HG02970 (cell line): ENCODE data around the gene C1QTNF1.

Experiments used
- ATAC-seq: cut with Tn5 transposase; IDR thresholded peaks from one replicate; pipeline ENCODE4 v1.9.1; 2021; ENCODE audit warnings: mild to moderate bottlenecking, moderate library complexity, moderate number of reproducible peaks; ENCODE audit not compliant: unreplicated experiment, low FRiP score

C1QTNF1 gene

DNA sequence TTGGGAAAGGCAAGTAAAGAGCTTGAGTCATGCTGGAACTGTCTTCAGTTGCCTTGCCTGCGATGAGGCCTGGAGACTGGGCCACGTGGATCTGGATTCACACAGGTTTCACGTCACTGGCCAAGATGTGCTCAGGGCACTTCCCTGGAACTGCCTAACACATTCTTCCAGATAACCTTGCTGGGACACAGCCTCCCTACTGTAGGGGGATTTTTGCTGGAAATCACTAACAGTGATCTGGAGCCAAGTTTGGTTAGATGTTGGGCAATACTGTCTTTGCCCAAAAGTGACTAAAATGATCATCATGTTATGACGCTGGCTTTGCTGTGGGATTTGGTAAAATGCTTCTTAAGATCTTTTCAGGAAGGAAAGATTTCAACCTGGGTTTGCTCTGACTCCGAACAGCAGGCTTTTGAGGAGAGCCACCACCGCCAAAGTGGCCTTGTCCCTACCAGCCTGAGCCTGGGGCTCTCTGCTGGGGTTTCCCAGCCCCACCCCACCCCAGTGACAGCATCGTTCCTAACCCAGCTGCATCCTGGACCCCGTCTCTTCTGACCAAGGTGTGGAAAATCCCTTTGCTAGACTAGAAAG is 14.7 kb downstream of the C1QTNF1 start:
- ATAC-seq: no peak

DNA sequence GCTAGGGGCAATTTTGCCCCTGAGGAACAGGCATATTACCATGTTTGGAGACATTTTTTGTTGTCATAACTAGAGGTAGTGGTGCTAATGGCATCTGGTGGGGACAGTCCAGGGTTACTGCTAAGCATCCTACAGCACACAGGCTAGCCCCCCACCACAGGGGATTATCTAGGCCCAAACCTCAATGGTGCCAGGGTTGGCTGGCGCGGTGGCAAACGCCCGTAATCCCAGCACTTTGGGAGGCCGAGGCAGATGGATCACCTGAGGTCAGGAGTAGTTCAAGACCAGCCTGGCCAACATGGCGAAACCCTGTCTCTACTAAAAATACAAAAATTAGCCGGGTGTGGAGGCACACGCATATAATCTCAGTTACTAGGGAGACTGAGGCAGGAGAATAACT is 15.2 kb downstream of the C1QTNF1 start:
- no peak for ATAC-seq

DNA sequence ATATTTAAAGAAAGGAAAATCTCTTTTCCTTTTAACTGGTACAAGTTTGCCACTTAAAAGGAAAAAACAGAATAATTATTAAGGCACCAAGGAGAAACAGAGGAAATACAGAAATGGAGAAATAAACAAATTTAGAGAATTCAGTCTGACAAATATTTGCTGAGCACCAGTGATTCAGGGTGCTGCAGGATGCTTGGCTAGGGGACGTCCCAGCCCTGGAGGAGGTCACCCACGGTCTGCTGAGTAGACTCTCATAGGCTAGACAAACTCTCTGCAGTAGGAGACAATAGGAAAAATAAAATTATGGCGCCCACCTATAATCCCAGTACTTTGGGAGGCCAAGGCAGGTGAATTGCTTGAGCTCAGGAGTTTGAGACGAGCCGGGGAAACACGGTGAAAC is 15.9 kb downstream of the C1QTNF1 start:
- no peak for ATAC-seq

DNA sequence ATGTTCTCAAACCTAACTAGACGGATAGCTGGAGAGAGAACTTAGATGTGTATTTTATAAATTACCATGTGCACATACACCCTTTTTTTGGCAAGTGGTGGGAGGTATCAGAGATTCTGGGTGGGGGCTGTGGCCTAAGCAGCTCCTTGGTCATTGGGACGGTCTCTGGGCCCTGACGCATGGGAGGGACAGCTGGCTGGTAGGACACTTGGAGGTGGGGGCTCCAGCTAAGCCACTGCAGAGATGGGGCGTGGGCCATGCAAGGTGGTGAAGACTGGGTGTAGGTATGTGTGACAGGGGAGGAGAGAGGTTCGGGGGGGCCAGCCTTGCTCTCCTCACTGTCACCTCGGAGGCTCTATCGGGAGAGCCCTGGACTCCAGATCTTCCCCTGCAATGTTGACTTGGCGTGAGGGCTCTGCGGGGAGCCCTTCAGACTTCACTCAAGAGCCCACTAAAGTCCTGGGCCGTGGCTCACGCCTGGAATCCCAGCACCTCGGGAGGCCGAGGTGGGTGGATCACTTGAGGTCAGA is 17.1 kb downstream of the C1QTNF1 start:
- ATAC-seq: no peak

DNA sequence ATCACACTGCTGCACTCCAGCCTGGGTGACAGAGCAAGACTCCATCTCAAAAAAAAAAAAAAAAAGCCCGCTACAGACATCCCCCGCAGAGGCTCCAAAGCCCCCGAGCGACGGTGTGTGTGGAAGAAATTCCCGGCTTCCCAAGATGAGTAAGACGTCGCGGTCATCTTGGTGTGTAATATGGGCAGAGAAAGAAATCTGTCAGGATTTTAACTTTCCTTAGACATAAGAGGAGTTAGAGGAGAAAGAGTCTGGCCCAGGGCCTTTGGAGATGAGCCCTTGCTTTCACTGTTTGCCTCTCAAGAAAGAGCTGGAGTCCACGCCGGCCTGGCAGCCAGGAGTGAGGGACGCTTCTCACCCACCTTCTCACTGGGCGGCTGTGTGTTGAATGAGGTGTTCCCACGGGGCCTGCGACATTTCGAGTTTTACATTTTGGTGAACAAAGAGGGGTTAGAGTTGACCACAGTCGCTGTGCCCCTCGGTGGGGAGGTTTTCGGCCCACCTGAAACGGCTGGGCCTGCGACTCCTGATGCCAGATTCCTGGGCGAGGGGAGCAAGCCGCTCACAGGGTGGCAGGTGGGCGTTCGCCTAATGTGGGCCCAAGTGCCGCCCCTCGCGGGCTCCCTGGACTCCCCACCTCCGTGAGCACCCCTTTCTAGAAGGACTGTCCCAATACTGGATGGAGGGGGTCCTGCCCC is 17.9 kb downstream of the C1QTNF1 start:
- no peak for ATAC-seq

DNA sequence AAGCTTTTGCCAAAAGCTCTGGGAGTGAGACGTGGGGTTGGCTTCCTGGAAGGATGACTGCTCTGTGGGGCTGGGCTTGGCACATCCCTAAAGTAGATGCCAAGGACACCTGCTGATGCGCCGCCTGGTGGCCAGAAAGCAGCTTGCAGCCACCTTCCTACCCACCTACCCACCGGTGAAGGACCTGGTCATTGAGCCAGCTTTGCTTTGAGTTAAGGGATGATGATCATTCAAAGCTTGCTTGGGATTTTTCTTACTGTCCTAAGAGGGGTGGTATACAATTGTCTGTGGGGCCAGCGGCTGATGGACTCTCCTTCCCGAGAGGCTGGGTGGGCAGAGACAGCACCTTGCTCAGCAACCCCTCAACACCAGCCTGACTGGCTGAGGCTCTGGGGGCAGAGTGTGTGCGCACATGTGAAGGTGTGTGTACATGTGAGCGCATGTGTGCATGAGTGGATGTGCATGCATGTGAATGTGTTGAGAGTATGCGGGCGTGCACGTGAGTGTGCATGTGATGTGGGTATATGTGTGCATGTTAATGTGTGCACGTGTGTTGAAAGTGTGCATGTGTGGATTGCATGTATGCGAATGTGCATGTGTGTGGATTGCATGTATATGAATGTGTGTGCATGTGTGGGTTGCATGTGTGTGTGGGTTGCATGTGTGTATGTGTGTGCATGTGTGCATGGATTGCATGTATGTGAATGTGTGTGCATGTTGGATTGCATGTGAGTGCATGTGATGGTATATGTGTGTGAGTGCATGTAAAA is 18.6 kb downstream of the C1QTNF1 start:
- ATAC-seq: no peak

DNA sequence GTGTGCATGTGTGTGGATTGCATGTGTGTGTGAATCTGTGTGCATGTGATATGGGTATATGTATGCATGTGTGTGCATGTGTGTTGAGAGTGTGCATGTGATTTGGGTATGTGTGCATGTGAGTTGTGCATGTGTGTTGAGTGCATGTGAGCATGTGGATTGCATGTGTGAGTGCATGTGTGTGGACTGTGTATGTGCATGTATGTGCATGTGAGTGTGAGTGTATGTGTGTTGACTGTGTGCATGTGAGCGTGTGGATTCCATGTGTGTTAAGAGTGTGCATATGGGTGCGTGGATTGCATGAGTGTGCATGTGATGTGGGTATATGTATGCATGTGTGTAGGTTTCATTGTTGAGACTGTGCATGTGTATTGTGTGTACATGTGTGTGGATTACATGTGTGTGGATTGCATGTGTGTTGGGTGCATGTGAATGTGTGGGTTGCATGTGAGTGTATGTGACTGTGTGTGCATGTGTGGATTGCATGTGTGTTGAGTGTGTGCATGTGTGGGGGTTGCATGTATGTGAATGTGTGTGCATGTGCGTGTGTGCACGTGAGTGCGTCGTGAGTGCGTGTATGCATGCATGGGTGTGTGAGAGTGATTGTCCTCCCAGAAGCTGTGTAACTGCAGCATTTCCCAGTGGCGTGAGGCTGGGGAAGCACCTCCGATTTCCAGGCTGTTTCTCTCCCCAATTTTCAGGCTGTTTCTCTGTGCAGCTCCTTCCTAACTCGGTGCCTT is 19.4 kb downstream of the C1QTNF1 start:
- no peak for ATAC-seq

DNA sequence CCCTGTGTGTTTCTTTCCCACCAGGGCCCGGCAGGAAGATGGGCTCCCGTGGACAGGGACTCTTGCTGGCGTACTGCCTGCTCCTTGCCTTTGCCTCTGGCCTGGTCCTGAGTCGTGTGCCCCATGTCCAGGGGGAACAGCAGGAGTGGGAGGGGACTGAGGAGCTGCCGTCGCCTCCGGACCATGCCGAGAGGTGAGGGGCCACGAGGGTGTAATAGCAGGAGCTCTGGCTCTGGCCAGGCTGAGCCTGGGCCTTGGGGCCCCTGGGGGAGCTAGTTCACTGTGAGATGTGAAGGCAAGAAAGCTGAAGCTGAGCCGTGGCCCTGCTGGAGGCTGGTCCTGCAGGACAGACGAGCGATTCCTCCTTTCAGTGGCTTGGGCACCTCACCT is 20.0 kb downstream of the C1QTNF1 start:
- ATAC-seq: no peak

DNA sequence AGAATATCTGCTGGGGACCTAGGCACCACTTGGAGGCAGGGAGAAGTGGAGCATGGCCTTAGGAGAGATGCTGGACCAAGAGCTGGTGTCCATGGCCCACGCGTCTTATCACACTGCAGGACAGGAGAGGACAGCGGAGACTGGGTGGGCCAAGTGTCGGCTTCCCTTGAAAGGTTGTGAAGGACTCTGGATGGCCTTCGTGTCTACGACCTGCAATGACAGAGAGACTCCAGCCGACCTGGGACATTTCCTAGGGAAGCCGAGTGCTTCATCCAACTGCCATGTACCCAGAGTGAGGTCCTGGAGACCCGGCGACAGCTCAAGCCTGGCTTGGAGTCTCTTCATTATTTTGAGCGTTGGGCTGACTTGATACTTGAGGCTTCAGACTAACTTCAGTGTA is 20.5 kb downstream of the C1QTNF1 start:
- ATAC-seq: no peak

DNA sequence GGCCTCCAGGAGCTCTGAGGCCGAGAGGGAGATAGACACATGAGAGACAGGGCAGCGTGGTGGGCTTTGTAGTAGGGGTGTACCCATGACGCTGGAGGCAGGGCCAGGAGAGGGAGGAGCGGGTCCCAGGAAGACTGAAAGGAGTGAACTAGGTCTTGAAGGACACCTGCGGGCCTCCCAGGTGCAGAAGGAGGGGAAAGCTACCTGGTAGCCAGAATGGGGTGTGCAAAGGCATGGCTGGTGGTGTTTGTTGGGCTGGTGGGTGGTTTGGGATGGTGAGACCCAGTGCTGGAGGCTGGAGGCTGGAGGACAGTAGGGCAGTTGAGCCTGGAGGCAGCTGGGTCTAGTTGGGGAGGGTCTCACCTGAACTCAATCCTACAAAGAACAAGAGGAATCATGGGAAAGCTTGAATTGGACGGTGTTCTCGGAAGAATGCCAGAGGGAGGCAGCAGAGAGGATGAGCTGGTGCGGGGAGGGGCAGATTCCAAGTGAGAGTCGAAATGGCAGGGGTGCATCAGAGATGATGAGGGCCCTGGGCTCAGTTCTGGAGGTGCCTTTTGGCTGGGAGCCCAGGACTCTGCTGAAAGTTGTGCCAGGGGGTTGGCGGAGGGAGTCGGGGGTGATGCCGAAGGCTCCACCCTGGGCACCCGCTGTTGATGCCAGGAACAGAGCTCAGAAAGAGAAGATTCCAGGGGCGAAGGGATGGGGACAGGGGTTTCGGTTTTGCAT is 21.2 kb downstream of the C1QTNF1 start:
- ATAC-seq: no peak

DNA sequence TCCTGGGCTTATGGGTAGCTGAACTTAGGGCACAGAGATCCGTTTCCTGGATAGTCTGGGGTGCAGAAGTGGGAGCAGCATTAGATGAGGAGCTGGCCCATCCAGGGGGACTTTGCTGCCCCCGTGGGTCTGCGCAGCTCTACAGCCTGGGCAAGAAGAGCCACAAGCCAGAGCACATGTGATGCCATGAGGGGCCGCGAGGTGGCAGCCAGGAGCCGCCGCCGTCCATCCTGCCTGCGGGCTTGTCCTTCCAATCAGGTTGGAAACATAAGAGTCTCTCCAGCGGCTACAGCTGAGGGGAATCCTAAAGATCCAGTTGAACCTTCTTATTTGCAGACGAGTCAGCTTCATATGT is 21.9 kb downstream of the C1QTNF1 start:
- no peak for ATAC-seq

DNA sequence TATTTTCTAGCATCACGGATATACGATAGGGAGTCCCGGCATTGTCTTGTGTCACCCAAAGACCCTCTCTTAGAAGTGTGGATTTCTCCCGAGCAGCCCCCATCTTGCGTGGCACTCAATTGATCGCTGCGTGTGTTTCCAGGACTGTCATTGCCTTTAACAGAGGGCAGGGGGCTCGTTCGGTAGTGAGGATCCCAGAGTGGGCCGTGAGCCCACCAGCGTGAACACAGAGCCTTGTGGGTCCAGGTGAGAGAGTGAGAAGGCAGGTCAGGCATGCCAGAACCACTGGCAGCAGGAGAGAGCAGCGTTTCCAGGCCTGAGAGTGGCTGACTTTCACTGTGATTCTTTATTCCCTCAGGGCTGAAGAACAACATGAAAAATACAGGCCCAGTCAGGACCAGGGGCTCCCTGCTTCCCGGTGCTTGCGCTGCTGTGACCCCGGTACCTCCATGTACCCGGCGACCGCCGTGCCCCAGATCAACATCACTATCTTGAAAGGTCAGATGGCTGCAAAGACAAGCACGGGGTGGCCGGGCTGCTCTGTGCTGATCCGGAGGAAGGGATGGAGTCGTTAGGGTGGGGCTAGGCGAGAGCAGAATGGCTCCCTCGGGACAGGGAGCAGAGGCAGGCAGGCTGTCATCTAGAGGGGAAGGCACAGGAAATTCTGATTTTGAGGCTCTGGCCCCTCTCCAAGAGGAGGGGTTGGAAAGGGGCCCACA is 22.4 kb downstream of the C1QTNF1 start:
- ATAC-seq: no peak

DNA sequence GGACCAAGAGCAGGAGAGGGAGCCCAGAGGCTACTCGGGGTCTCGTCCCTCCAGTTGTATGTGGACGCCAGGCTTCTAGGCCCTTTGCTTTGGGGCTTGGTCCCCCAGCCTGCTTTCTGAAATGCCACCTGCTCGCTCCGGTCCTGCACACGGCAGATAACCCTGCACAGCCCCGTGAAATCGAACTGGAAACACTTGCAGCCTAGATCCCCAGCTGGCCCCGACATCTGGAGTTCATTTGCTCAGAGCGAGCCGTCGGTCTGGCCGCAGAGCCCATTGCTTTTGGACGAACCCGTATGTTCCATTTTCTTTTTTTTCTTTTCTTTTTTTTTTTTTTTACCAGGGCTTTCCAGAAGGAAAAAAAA is 22.9 kb downstream of the C1QTNF1 start:
- no peak for ATAC-seq

DNA sequence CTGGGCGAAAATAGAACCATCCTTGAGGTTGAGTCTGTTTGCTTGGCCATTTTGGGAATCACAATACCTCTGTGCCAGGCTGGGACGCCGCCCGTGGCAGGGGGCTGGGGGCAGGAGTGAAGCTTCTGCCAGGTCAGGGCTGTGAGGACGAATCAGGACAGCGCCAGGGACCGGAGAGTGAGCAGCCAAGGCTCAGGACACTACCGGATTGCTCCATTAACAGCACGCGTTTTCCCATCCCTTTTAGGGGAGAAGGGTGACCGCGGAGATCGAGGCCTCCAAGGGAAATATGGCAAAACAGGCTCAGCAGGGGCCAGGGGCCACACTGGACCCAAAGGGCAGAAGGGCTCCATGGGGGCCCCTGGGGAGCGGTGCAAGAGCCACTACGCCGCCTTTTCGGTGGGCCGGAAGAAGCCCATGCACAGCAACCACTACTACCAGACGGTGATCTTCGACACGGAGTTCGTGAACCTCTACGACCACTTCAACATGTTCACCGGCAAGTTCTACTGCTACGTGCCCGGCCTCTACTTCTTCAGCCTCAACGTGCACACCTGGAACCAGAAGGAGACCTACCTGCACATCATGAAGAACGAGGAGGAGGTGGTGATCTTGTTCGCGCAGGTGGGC is 23.4 kb downstream of the C1QTNF1 start:
- no peak for ATAC-seq

DNA sequence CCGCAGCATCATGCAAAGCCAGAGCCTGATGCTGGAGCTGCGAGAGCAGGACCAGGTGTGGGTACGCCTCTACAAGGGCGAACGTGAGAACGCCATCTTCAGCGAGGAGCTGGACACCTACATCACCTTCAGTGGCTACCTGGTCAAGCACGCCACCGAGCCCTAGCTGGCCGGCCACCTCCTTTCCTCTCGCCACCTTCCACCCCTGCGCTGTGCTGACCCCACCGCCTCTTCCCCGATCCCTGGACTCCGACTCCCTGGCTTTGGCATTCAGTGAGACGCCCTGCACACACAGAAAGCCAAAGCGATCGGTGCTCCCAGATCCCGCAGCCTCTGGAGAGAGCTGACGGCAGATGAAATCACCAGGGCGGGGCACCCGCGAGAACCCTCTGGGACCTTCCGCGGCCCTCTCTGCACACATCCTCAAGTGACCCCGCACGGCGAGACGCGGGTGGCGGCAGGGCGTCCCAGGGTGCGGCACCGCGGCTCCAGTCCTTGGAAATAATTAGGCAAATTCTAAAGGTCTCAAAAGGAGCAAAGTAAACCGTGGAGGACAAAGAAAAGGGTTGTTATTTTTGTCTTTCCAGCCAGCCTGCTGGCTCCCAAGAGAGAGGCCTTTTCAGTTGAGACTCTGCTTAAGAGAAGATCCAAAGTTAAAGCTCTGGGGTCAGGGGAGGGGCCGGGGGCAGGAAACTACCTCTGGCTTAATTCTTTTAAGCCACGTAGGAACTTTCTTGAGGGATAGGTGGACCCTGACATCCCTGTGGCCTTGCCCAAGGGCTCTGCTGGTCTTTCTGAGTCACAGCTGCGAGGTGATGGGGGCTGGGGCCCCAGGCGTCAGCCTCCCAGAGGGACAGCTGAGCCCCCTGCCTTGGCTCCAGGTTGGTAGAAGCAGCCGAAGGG is 24.2 kb downstream of the C1QTNF1 start:
- ATAC-seq: no peak

DNA sequence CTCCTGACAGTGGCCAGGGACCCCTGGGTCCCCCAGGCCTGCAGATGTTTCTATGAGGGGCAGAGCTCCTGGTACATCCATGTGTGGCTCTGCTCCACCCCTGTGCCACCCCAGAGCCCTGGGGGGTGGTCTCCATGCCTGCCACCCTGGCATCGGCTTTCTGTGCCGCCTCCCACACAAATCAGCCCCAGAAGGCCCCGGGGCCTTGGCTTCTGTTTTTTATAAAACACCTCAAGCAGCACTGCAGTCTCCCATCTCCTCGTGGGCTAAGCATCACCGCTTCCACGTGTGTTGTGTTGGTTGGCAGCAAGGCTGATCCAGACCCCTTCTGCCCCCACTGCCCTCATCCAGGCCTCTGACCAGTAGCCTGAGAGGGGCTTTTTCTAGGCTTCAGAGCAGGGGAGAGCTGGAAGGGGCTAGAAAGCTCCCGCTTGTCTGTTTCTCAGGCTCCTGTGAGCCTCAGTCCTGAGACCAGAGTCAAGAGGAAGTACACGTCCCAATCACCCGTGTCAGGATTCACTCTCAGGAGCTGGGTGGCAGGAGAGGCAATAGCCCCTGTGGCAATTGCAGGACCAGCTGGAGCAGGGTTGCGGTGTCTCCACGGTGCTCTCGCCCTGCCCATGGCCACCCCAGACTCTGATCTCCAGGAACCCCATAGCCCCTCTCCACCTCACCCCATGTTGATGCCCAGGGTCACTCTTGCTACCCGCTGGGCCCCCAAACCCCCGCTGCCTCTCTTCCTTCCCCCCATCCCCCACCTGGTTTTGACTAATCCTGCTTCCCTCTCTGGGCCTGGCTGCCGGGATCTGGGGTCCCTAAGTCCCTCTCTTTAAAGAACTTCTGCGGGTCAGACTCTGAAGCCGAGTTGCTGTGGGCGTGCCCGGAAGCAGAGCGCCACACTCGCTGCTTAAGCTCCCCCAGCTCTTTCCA is 25.1 kb downstream of the C1QTNF1 start:
- no peak for ATAC-seq

DNA sequence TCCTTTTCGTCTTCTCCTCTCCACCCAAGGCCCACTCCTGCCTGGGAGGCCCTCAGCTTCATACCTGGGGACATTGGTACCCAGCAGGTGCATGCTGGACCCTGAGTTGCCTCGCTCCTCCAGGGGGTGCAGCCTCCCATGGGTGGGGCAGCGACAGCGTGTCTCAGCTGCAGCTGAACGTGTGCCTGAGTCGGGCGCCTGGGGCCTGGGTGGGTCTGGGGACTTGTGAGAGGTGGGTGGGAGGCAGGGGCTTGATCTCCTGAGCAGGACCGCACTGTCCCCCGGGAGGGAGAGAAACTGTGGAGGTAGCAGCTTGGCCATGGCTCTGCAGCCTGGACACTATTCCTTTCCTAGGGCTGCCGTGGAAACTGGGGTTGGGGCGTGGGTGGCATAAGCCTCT is 25.9 kb downstream of the C1QTNF1 start:
- ATAC-seq: no peak
